ENCODE measurements around the gene HTR7.

- TF ChIP-seq CTCF (IDR thresholded peaks at IDR 0.05), result peak; percentile 16 to 50 (median 48)
- TF ChIP-seq POLR2A (IDR thresholded peaks at IDR 0.05), result no peak
Observed at GRCh38 chr10:90751107-90751997, 106.5 kb downstream of the HTR7 start.
